A549 treated with ZK216348 at 1 μM for 4 hours (cell line): ENCODE results near the gene TIPARP. TPM values are rescaled to one million over a fixed set of nuclear protein-coding genes. Genes with fewer than 3 reads are reported as not detected.

ENCODE experiments used
- total RNA-seq: library from RNA; stranded (reverse); fragments of 200-300 nt; extraction: Qiagen RNA extraction; gene quantifications from 5 replicates; pipeline ENCODE4 v1.2.3, GENCODE V29; 2022; ENCODE audit warnings: low read depth

Gene TIPARP, protein sequence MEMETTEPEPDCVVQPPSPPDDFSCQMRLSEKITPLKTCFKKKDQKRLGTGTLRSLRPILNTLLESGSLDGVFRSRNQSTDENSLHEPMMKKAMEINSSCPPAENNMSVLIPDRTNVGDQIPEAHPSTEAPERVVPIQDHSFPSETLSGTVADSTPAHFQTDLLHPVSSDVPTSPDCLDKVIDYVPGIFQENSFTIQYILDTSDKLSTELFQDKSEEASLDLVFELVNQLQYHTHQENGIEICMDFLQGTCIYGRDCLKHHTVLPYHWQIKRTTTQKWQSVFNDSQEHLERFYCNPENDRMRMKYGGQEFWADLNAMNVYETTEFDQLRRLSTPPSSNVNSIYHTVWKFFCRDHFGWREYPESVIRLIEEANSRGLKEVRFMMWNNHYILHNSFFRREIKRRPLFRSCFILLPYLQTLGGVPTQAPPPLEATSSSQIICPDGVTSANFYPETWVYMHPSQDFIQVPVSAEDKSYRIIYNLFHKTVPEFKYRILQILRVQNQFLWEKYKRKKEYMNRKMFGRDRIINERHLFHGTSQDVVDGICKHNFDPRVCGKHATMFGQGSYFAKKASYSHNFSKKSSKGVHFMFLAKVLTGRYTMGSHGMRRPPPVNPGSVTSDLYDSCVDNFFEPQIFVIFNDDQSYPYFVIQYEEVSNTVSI
- 39.4 to 75.2 TPM (median 51.1 TPM) in 5 replicates for total RNA-seq

DNA sequence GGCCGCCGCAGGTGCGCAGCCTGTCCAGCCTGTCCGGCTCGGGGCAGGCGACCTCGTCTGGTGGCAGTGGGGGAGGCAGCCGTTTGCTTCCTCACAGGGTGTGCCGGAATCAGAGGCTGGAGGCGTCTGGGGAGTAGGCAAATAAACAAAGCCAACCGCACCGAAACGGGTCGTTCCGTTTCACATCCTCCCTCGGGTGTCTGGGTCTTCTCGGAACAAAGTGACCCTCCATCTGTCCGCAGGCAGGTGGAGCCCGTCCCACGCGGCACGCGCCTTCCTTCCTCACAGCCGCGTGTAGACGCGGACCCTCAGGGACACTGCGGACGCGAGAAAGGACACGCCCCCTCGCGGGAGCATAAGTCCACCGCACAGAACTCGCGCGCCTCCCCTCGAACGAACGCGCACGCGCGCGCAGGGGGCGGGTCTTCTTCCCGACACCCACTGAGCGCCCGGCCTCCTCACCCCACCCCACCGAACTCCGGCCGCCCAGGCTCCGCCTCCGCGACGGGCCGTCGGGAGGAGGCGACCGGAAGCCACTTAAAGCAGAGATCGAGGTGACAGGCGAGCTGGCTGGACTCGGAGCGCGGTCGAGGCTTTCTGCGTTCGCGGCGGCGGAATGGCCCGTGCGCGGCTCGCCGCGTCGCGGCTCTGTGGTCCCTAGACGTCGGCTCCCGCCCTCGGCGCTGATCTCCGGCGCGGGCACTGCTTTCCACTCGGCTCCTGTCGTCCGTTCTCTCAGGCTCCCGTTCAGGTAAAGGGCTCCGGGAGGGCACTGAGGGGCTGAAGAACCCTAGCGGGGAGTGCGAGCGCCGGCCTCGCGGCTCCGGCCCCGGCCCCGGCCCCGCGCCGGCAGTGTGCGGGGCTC lies at the start of gene TIPARP:
TSS of gene TIPARP (plus strand) at position 545 of the 865 bp plus-strand sequence. CDS start 3,108 bp downstream, outside the sequence.

Other genes with a start within 250 kb of the TIPARP start
- gene SSR3, start 119.5 kb upstream of the TIPARP start, total RNA-seq = 143 to 199 TPM (median 180 TPM) in 5 replicates
- 0.29 to 1.0 TPM (median 0.56 TPM) in 5 replicates for gene LEKR1, start 151.8 kb downstream of the TIPARP start, total RNA-seq